HepG2 (cell line): Measurements from ENCODE around the gene SERPINA9. TPM values are rescaled to one million over a fixed set of nuclear protein-coding genes. Genes with fewer than 3 reads are reported as not detected.

Experiments
- ATAC-seq: fragments of 200-7000 bp; cut with Tn5 transposase; 3 replicates; pipeline ENCODE4 v1.9.1; 2020; ENCODE audit warnings: mild to moderate bottlenecking, moderate library complexity
- BruUV-seq: library from RNA; stranded (reverse); fragments of 400-500 nt; replicated peaks from 2 replicates; lab custom pipeline; 2021; lab: Mats Ljungman, UMichigan
- CTCF ChIA-PET: fragments of 300-600 bp; formaldehyde crosslinking; extraction: SDS; loops from one replicate; lab custom pipeline; 2021; ENCODE audit warnings: low total read pairs, inconsistent platforms, low intra/inter-chr PET ratio; lab: Yijun Ruan, JAX
- POLR2A ChIA-PET: fragments of 350-600 bp; sonication (Branson Sonifier 250); formaldehyde crosslinking; loops from one replicate; lab custom pipeline; 2020; ENCODE audit warnings: antibody characterized with exemption, inconsistent platforms; lab: Yijun Ruan, JAX
- DNase-seq: peaks from one replicate; pipeline ENCODE4 v3.0.0-alpha.2; 2015; ENCODE audit warnings: low spot score
- FAIRE-seq: peaks from 3 replicates; lab custom pipeline; 2011; peaks lifted over from hg19 to GRCh38; lab: Jason Lieb, UNC
- H2AFZ ChIP-seq: one replicate; pipeline ENCODE4 v1.6.1; 2011; ENCODE audit warnings: low read length, inconsistent platforms
- H3K27ac ChIP-seq: fragments of 300-600 bp; 3 replicates; pipeline ENCODE4 v1.8.0; 2011; ENCODE audit warnings: mixed run types, mild to moderate bottlenecking, mixed read lengths, low read length, inconsistent platforms; ENCODE audit not compliant: insufficient read depth; ENCODE audit errors: extremely low read length
- H3K27me3 ChIP-seq, 2 experiments: fragments of 200-600 bp in 1 of 2; 2 replicates in 1 of 2; 3 replicates in 1 of 2; pipeline versions ENCODE4 v1.6.0 to v1.8.0; 2011; ENCODE audit warnings: low read length in 2 of 2, mild to moderate bottlenecking in 2 of 2, moderate library complexity in 2 of 2, inconsistent platforms in 1 of 2; ENCODE audit not compliant: insufficient read depth in 2 of 2, control insufficient read depth in 1 of 2
- H3K36me3 ChIP-seq, 2 experiments: fragments of 200-600 bp in 1 of 2; replicated peaks in 1 of 2; 2 replicates in 1 of 2; 3 replicates in 1 of 2; pipeline versions ENCODE4 v1.5.1 to v1.8.0; 2011; ENCODE audit warnings: low read length in 2 of 2, inconsistent platforms in 1 of 2; ENCODE audit not compliant: insufficient read depth in 2 of 2, control insufficient read depth in 1 of 2
- H3K4me1 ChIP-seq: 2 replicates; pipeline ENCODE4 v1.5.1; 2012; ENCODE audit warnings: low read length, inconsistent platforms; ENCODE audit not compliant: insufficient read depth
- H3K4me2 ChIP-seq: 2 replicates; pipeline ENCODE4 v1.6.0; 2011; ENCODE audit warnings: low read depth, low read length, inconsistent platforms
- H3K4me3 ChIP-seq, 3 experiments: fragments of 200-600 bp in 1 of 3; sonication (generic), shearing (Covaris generic) in 1 of 3; replicated peaks in 1 of 3; 2 replicates each; pipeline ENCODE4 v1.5.1; 2011 to 2016; ENCODE audit warnings: low read length in 3 of 3, inconsistent platforms in 2 of 3, low read depth in 2 of 3, mild to moderate bottlenecking in 2 of 3, control low read depth in 1 of 3, mixed read lengths in 1 of 3; ENCODE audit not compliant: insufficient read depth in 1 of 3
- H3K79me2 ChIP-seq: one replicate; pipeline ENCODE4 v1.6.1; 2011; ENCODE audit warnings: low read length, inconsistent platforms; ENCODE audit not compliant: insufficient read depth
- H3K9ac ChIP-seq: 2 replicates; pipeline ENCODE4 v1.6.0; 2011; ENCODE audit warnings: mild to moderate bottlenecking, low read depth, low read length, inconsistent platforms; ENCODE audit not compliant: insufficient read depth
- H3K9me3 ChIP-seq: 2 replicates; pipeline ENCODE4 v1.5.1; 2012; ENCODE audit warnings: mild to moderate bottlenecking, low read length
- H4K20me1 ChIP-seq: 2 replicates; pipeline ENCODE4 v1.6.0; 2011; ENCODE audit warnings: inconsistent platforms, mild to moderate bottlenecking, low read length, moderate library complexity; ENCODE audit not compliant: insufficient read depth
- ARNT ChIP-seq: fragments of 450-650 bp; IDR thresholded peaks from 2 replicates; pipeline ENCODE4 v1.6.1; 2017
- HDAC2 ChIP-seq: sonication (generic); formaldehyde crosslinking; IDR thresholded peaks from 2 replicates; pipeline ENCODE4 v1.4.0; 2020; ENCODE audit warnings: missing genetic modification reagents
- KDM2A ChIP-seq: sonication (generic); formaldehyde crosslinking; IDR thresholded peaks from 2 replicates; pipeline ENCODE4 v1.4.0; 2020; ENCODE audit warnings: low read depth, missing genetic modification reagents, borderline replicate concordance
- MED1 ChIP-seq: sonication (generic); formaldehyde crosslinking; IDR thresholded peaks from 2 replicates; pipeline ENCODE4 v1.4.0; 2020; ENCODE audit warnings: missing genetic modification reagents
- MYNN ChIP-seq: sonication (generic); formaldehyde crosslinking; IDR thresholded peaks from 2 replicates; pipeline ENCODE4 v1.4.0; 2020; ENCODE audit warnings: mild to moderate bottlenecking, low read depth, missing genetic modification reagents
- POLR2A ChIP-seq, 2 experiments: IDR thresholded peaks; 2 replicates each; pipeline ENCODE4 v1.6.1; 2011; ENCODE audit warnings: low read depth in 2 of 2, low read length in 2 of 2, mild to moderate bottlenecking in 1 of 2, moderate library complexity in 1 of 2; ENCODE audit not compliant: insufficient read depth in 1 of 2
- POLR2AphosphoS5 ChIP-seq: IDR thresholded peaks from 2 replicates; pipeline ENCODE4 v1.6.1; 2012; ENCODE audit warnings: low read depth, low read length
- RARA ChIP-seq: IDR thresholded peaks from 2 replicates; pipeline ENCODE4 v1.6.1; 2016; ENCODE audit warnings: missing genetic modification reagents, missing compliant biosample characterization
- RXRB ChIP-seq: IDR thresholded peaks from 2 replicates; pipeline ENCODE4 v1.6.1; 2016; ENCODE audit warnings: borderline replicate concordance, missing genetic modification reagents, missing compliant biosample characterization
- ZSCAN30 ChIP-seq: sonication (generic); formaldehyde crosslinking; IDR thresholded peaks from 2 replicates; pipeline ENCODE4 v1.5.0; 2020; ENCODE audit warnings: mild to moderate bottlenecking, missing genetic modification reagents
- WGBS: methylation state at CpG from one replicate; pipeline ENCODE4 v1.1.6; 2017; ENCODE audit warnings: low lambda C conversion rate; 5-methylcytosine and 5-hydroxymethylcytosine counted together
- in situ Hi-C: cut with HindIII; loops from 2 replicates; pipeline ENCODE4 v1.10.0; 2017; ENCODE audit warnings: low pct_unique_long_range_greater_than_20kb; ENCODE audit not compliant: extremely low pct_ligation_motif_present
- intact Hi-C: fragments of 100-400 bp; cut with micrococcal nuclease; formaldehyde crosslinking; loops from one replicate; pipeline ENCODE4 v1.10.0; 2022; ENCODE audit not compliant: unreplicated experiment
- polyA plus RNA-seq, 8 experiments: library from polyadenylated mRNA; depleted of rRNA in 3 of 8; stranded (reverse) in 7 of 8; unstranded in 1 of 8; fragments of >200 nt; fragmentation: Illumina TruSeq in 4 of 8; extraction: Trizol in 4 of 8; gene quantifications; 2 replicates each; pipeline versions ENCODE4 v1.2.1 to v1.2.3, GENCODE V29; 2011 to 2016; ENCODE audit warnings: low read depth in 4 of 8, missing spikeins in 1 of 8, mixed read lengths in 1 of 8; ENCODE audit not compliant: insufficient read depth in 1 of 8
- total RNA-seq, 5 experiments: library from RNA; depleted of rRNA; stranded (reverse); fragments of >200 nt; fragmentation: Illumina TruSeq; extraction: Trizol; gene quantifications; 2 replicates each; pipeline ENCODE4 v1.2.3, GENCODE V29; 2016; ENCODE audit warnings: low read depth in 1 of 5
- TF ChIP-seq, protein P1 (sequence below): sonication (generic); formaldehyde crosslinking; IDR thresholded peaks from 2 replicates; pipeline ENCODE4 v1.9.0; 2022; ENCODE audit warnings: missing genetic modification reagents, mild to moderate bottlenecking, borderline replicate concordance
- TF ChIP-seq, protein P2 (sequence below): sonication (generic); formaldehyde crosslinking; IDR thresholded peaks from 2 replicates; pipeline ENCODE4 v1.5.0; 2020; ENCODE audit warnings: missing genetic modification reagents

Gene SERPINA9
- total and polyA plus RNA-seq, 2 of the 13 experiments (the other 11 are each of a cell fraction or from before 2014, with no cell fraction given): 0.21 TPM; not detected in 1

DNA sequence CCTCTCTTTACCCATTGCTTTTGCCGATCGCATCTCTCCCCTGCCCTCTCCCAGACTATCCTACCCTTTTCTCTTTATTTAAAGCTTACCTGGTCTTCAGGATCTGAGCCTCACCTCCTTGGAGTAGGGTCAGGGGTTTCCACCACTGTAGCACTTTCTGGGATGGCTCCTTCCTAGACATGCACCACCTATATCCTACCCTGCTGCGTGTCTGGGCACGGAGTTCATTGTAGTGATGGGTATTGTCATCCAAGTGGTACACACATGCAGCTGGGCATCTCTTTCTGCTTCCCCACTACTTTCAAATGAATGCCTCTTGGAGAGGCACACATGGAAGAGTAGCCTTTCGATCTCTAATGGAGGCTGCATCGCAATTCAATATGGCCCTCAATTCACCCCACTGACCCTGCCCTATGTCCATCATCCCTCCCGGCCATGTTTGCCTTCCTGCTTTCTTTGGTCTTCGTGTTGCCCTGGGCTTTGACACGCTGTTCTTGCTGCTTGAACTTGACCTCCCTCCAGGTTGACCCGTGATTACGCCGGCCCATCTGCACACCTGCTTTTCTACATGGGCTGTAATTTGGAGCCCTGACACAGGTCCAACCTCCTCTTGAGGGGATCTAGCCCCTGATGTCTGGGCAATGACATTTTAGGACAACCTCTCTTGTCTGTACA is 34.3 kb downstream of the SERPINA9 start:
- no peak for FAIRE-seq
- Histone ChIP-seq H3K4me2 (no peak overlapping the region), H3K9me3 (no peaks in the 10 kb centered on the region), H3K36me3 (peaks cover 0 to 30% of the 10 kb centered on the region in 2 experiments; a peak in 4 of 5 replicates), H4K20me1 (no peaks in the 10 kb centered on the region), H3K27ac (no peak overlapping the region), H3K9ac (no peak overlapping the region), H2AFZ (no peak overlapping the region), H3K4me1 (peaks cover 39% of the 10 kb centered on the region), H3K79me2 (peaks cover 3% of the 10 kb centered on the region), H3K4me3 (no peak overlapping the region), H3K27me3 (no peaks in the 10 kb centered on the region)
- CTCF ChIA-PET: no interaction called here
- in situ Hi-C loops (no loop called here), intact Hi-C loops (no loop called here)
- BruUV-seq: no TSS peak
- 93% methylated on average over 12 of the region's 12 CpGs for WGBS
- POLR2A ChIA-PET: interaction anchor here (1.2 to 2.7 kb wide), 3 partner anchors 10 to 45 kb away, joined by 3 to 10 read pairs (median 3); no protein-coding TSS in a partner anchor
- peak; percentile 22; the same call in 1 of the 2 replicates for TF ChIP-seq POLR2AphosphoS5
- no peak for TF ChIP-seq HDAC2
- TF ChIP-seq KDM2A (CRISPR knock-in tag): 0 out of 2 replicates have a peak, but pooled peaks have one; percentile 23
- TF ChIP-seq RXRB: 0 out of 2 replicates have a peak, but pooled peaks have one; percentile 5
- TF ChIP-seq, protein P1, sequence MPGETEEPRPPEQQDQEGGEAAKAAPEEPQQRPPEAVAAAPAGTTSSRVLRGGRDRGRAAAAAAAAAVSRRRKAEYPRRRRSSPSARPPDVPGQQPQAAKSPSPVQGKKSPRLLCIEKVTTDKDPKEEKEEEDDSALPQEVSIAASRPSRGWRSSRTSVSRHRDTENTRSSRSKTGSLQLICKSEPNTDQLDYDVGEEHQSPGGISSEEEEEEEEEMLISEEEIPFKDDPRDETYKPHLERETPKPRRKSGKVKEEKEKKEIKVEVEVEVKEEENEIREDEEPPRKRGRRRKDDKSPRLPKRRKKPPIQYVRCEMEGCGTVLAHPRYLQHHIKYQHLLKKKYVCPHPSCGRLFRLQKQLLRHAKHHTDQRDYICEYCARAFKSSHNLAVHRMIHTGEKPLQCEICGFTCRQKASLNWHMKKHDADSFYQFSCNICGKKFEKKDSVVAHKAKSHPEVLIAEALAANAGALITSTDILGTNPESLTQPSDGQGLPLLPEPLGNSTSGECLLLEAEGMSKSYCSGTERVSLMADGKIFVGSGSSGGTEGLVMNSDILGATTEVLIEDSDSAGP (CRISPR knock-in tag): 0 out of 2 replicates have a peak, but pooled peaks have one; percentile 14
- TF ChIP-seq ZSCAN30 (CRISPR knock-in tag): no peak
- TF ChIP-seq, protein P2, sequence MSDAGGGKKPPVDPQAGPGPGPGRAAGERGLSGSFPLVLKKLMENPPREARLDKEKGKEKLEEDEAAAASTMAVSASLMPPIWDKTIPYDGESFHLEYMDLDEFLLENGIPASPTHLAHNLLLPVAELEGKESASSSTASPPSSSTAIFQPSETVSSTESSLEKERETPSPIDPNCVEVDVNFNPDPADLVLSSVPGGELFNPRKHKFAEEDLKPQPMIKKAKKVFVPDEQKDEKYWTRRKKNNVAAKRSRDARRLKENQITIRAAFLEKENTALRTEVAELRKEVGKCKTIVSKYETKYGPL: no peak
- TF ChIP-seq POLR2A (IDR thresholded peaks at IDR 0.05; ENCODE audit: insufficient read depth in 1 of 2, low read depth in 2 of 2, low read length in 2 of 2): peak in 1 of 2 experiments; percentile 34; a peak in 1 of 4 replicates
- no peak for TF ChIP-seq ARNT
- no peak for TF ChIP-seq MYNN
- peak; percentile 49 for TF ChIP-seq RARA (CRISPR knock-in tag)
- TF ChIP-seq MED1: 0 out of 2 replicates have a peak, but pooled peaks have one; percentile 11
- no peak for ATAC-seq
- no peak for DNase-seq
